22Rv1 (cell line): ENCODE data around the gene GMPR2.

Source experiments
- H3K27ac ChIP-seq: fragments of 450-650 bp; 2 replicates; pipeline ENCODE4 v1.5.1; 2017
- ZFX ChIP-seq: fragments of 450-650 bp; IDR thresholded peaks from 2 replicates; pipeline ENCODE4 v1.6.1; 2017; ENCODE audit warnings: antibody characterized with exemption, borderline replicate concordance
- TF ChIP-seq, protein P1 (sequence below): fragments of 450-650 bp; IDR thresholded peaks from 2 replicates; pipeline ENCODE4 v1.5.1; 2017; ENCODE audit warnings: mild to moderate bottlenecking

The GMPR2 gene

DNA sequence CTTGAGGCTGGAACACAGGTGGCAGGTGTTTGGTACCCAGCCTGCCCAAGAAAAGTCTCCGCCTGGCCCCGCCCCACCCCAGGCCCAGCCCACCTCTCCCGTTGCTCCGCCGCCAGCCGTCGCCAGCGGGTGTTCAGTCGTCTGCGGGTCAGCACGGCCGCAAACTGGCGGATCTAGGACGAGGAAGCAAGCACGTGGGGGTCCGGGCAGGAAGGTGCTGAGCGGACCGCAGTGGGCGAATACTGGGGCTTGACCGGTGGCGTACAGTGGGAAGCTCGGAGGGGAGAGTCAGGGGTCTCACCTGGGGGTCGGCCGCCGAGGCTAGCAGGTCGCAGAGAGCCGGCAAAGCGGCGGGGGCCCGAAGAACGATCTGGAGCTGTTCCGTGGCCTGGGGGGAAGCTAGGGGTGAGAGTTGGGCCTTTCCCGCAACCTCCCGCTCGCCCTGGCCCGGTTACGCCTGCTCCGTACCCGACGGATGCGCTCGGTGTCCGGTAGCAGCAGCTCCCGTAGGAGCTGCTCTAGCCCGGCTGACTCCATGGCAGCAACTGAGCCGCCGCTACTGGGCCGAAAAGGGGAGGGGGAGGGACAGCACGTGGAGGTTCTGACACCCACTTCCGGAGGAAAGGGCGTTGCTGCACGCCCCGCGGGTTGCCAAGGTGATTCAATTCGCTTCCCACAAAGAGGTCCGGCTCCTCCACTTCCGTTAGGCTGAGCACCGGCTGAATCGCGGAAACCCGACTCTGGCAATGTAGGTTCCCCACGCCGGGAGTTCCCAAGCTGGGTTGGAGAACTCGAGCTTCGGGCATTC is 44.3 kb upstream of the GMPR2 start, which contains the start of gene IPO4:
Gene IPO4 (minus strand): TSS at position 566 of the 808 bp plus-strand sequence. CDS start 29 bp downstream, at position 537.
- peak within 1 kb of the TSS; percentile 92 for H3K27ac ChIP-seq
- no peak for TF ChIP-seq ZFX
- TF ChIP-seq, protein P1, sequence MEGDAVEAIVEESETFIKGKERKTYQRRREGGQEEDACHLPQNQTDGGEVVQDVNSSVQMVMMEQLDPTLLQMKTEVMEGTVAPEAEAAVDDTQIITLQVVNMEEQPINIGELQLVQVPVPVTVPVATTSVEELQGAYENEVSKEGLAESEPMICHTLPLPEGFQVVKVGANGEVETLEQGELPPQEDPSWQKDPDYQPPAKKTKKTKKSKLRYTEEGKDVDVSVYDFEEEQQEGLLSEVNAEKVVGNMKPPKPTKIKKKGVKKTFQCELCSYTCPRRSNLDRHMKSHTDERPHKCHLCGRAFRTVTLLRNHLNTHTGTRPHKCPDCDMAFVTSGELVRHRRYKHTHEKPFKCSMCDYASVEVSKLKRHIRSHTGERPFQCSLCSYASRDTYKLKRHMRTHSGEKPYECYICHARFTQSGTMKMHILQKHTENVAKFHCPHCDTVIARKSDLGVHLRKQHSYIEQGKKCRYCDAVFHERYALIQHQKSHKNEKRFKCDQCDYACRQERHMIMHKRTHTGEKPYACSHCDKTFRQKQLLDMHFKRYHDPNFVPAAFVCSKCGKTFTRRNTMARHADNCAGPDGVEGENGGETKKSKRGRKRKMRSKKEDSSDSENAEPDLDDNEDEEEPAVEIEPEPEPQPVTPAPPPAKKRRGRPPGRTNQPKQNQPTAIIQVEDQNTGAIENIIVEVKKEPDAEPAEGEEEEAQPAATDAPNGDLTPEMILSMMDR: no peak

DNA sequence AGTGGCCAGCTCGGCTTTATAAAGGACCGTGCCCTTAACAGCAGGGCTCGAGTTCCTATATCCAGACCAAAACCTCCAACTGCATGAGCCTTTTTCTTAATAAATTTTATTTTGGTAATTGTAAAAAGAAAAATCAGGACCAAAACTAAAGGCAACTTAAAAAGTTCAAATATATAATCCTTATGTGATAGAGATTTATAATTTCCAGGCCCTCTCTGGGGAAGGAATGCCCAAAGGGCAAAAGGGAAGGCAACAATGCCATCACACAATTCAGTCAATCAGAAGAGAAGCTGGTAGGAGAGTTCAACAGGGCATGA is 43.7 kb upstream of the GMPR2 start:
- TF ChIP-seq, protein P1: no peak
- TF ChIP-seq ZFX: no peak
- peak overlapping the region; percentile 92 for H3K27ac ChIP-seq

DNA sequence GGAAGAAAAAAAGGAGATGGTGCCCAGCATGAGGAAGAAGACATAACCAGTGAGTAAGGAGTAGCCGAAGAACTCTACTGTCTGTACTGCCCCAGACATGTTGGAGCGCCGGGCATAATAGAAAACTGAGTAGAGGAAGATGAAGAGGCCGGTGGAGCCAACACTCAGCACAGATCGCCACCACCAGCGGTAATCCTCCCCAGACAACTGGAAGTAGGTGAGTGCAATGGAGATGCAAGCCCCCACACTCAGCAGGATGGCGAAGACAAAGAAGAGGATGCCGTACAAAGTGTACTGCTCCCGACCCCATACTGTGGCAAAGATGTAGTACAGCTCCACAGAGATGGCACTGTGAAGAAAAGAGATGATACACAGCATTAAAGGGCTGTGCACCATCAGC is 43.3 kb upstream of the GMPR2 start:
- TF ChIP-seq, protein P1: no peak
- no peak for TF ChIP-seq ZFX
- peak overlapping the region; percentile 92 for H3K27ac ChIP-seq

DNA sequence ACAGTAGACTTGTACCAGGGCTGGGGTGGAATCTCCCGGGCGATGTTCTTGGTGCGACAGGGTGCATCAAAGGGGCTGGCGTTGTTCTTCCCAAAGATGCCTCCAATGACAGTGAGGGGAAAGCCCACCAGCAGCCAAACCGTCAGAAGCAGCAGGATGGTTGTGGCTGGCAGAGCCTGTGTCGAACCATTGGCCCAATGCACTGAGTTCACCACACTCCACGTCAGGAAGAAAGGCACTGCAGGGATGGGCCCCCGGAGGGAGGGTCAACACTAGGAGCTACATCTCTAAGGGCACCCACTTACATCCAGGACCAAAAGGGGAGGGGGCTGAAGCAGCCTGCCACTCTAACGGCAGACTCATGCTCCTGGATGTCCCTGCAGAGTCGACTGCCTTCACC is 42.3 kb upstream of the GMPR2 start:
- H3K27ac ChIP-seq: no peak overlapping the region
- TF ChIP-seq, protein P1: no peak
- no peak for TF ChIP-seq ZFX

DNA sequence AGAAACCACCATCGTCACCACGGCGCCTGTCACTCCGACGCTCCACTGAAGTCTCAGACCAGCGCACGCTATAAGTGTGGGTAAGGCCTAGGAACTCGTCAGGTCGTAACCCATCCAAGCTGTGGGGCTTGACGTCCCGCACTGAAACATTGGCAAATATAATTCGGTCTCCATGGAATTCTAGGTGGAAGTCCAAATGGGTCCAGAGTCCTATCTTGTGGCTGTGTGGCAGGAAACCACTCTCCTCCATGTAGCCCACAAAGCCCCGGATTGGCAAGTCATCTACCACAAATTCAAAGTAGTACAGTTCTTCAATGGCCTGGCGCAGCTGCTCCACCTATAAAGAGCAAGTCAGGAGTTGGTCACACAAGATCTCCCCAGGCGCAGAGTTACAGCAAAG is 39.8 kb upstream of the GMPR2 start:
- TF ChIP-seq, protein P1: no peak
- no peak for TF ChIP-seq ZFX
- H3K27ac ChIP-seq: no peak overlapping the region

DNA sequence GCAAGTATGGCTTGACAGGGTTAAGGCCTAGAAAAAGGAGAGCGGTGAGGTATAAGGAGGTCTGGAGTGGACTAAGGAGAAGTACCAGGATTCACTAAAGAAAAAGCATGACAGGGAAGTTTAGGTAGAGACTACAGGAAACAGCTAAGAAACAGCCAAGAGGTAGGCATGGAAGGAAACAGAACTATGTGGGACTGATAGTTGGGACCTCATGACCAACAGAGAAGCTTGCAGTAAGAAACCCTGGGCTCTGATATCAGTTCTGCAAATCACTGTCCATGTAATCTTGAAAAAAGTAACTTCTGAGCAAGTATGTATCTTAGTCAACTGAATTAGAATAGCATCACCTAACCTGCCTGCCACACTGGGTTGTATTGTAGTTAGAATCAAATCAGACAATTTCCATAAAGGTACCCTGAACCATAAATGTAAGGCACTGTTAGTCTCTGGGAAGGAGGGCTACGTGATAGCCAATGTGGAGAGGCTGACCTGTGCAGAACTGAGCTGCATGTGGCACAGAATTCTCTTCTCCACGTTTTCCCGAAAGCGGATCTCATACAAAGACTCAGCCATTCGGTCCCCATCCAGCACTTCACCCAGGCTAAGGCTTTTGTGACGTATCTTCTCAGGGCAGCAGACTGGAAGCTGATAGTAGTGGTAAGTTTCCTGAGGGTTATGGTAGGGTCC is 38.4 kb upstream of the GMPR2 start:
- peak overlapping the region; percentile 92 for H3K27ac ChIP-seq

DNA sequence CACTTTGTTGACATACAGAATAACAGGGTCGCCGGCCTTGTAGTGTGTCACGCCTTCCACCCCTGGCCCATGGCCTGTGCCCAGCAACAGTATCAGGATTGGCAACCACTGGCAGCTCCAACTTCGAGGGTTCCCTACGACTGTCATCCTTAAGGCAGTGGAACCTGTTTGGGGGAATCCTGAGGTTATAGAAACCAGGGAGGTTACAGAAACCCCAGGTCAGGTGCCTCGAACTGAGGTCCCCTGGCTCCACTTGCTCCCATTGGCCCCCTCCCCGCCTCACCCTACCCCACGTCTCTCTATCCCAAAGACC is 37.9 kb upstream of the GMPR2 start:
- H3K27ac ChIP-seq: peak overlapping the region; percentile 92
- TF ChIP-seq, protein P1: no peak
- TF ChIP-seq ZFX: no peak

More for the DNA sequence above, 38.4 kb upstream of the GMPR2 start:
- TF ChIP-seq ZFX: no peak
- TF ChIP-seq, protein P1: no peak
